SJCRH30 (cell line): Measurements from ENCODE around the gene CIRBP. TPM values are rescaled to one million over a fixed set of nuclear protein-coding genes. Genes with fewer than 3 reads are reported as not detected.

ENCODE experiments used
- DNase-seq, 2 experiments: peaks; one replicate each; pipeline ENCODE4 v3.0.0-alpha.2; 2015 to 2020
- H3K27ac ChIP-seq: fragments of 250-450 bp; sonication (Bioruptor Pico); 2 replicates; pipeline ENCODE4 v1.5.1; 2020; ENCODE audit warnings: mild to moderate bottlenecking, moderate library complexity
- H3K27me3 ChIP-seq: fragments of 250-450 bp; sonication (Bioruptor Pico); 2 replicates; pipeline ENCODE4 v1.5.1; 2020; ENCODE audit warnings: mild to moderate bottlenecking, moderate library complexity
- H3K36me3 ChIP-seq: fragments of 250-450 bp; sonication (Bioruptor Pico); 2 replicates; pipeline ENCODE4 v1.5.1; 2020; ENCODE audit warnings: mild to moderate bottlenecking, moderate library complexity
- H3K4me1 ChIP-seq: fragments of 250-450 bp; sonication (Bioruptor Pico); 2 replicates; pipeline ENCODE4 v1.5.1; 2020; ENCODE audit warnings: mild to moderate bottlenecking, moderate library complexity
- H3K4me3 ChIP-seq: fragments of 250-450 bp; sonication (Bioruptor Pico); 2 replicates; pipeline ENCODE4 v1.5.1; 2020; ENCODE audit warnings: mild to moderate bottlenecking, moderate library complexity
- H3K9me3 ChIP-seq: fragments of 250-450 bp; sonication (Bioruptor Pico); replicated peaks from 2 replicates; pipeline ENCODE4 v1.5.1; 2020; ENCODE audit warnings: mild to moderate bottlenecking, moderate library complexity
- total RNA-seq: library from RNA; depleted of rRNA; stranded (reverse); fragments of >200 nt; shearing (Covaris generic); gene quantifications from 2 replicates; pipeline ENCODE4 v1.2.3, GENCODE V29; 2014

The CIRBP gene
- total RNA-seq, 1 experiment from 2014 or later: 181 TPM

DNA sequence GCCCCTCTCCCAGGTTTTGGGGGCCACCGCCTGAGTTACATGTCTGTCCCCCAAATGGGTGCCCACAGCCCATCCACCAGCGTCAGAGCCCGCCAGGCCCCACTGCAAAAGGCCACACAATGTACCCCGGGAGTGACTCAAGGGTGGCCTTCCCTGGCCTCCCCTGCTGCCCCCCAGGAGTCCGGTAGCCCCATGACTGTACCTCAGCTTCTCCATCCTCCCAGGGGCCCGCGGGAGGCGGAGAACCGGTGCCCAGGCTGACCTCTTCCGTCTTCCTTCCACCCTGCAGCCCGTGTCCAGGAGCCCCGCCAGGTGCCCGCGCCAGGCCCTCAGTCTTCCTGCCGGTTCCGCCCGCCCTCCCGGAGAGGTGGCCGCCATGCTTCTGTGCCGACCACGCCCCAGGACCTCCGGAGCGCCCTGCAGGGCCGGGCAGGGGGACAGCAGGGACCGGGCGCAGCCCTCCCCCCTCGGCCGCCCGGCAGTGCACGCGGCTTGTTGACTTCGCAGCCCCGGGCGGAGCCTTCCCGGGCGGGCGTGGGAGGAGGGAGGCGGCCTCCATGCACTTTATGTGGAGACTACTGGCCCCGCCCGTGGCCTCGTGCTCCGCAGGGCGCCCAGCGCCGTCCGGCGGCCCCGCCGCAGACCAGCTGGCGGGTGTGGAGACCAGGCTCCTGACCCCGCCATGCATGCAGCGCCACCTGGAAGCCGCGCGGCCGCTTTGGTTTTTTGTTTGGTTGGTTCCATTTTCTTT, 41.7 kb upstream of the CIRBP start:
- Histone ChIP-seq H3K36me3 (peaks cover 20% of the 10 kb centered on the region), H3K27me3 (no peaks in the 10 kb centered on the region), H3K9me3 (no peaks in the 10 kb centered on the region), H3K4me1 (peaks cover 3% of the 10 kb centered on the region; the same call in 1 of the 2 replicates), H3K4me3 (no peak overlapping the region), H3K27ac (no peak overlapping the region)
- DNase-seq: no peak

DNA sequence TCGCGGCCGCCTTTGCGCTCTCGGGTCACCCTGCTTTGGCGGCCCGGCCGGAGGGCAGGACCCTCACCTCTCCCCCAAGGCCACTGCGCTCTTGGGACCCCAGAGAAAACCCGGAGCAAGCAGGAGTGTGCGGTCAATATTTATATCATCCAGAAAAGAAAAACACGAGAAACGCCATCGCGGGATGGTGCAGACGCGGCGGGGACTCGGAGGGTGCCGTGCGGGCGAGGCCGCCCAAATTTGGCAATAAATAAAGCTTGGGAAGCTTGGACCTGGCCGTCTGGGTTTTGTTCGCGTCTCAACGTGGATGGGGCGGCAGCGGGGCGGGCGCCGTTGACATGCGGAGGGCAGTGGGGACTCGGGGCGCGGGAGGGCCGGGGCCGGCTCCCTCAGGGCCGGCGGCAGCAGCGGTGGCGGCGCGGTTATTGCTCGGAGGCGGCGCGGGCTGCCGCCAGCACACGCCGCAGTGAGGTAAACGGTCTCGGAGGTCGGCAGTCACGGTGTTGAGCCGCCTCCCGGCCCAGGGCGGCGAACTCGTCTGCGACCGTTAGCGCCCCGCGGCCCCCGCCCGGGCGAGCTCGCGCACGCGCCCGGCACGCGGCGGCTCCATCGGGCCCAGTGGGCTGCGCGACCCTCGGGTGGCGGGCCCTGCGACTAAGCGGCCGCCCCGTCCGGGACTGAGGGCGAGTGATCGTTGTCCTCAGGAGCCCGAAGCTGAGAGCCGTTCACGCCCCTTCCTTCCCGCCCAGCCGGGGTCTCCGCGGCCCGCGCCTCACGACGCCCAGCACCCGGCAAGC, 40.8 kb upstream of the CIRBP start:
- H3K36me3 ChIP-seq: peaks cover 20% of the 10 kb centered on the region
- H3K4me3 ChIP-seq: no peak overlapping the region
- DNase-seq: no peak
- H3K27me3 ChIP-seq: no peaks in the 10 kb centered on the region
- peaks cover 8% of the 10 kb centered on the region; the same call in 1 of the 2 replicates for H3K4me1 ChIP-seq
- H3K9me3 ChIP-seq: no peaks in the 10 kb centered on the region
- H3K27ac ChIP-seq: no peak overlapping the region

DNA sequence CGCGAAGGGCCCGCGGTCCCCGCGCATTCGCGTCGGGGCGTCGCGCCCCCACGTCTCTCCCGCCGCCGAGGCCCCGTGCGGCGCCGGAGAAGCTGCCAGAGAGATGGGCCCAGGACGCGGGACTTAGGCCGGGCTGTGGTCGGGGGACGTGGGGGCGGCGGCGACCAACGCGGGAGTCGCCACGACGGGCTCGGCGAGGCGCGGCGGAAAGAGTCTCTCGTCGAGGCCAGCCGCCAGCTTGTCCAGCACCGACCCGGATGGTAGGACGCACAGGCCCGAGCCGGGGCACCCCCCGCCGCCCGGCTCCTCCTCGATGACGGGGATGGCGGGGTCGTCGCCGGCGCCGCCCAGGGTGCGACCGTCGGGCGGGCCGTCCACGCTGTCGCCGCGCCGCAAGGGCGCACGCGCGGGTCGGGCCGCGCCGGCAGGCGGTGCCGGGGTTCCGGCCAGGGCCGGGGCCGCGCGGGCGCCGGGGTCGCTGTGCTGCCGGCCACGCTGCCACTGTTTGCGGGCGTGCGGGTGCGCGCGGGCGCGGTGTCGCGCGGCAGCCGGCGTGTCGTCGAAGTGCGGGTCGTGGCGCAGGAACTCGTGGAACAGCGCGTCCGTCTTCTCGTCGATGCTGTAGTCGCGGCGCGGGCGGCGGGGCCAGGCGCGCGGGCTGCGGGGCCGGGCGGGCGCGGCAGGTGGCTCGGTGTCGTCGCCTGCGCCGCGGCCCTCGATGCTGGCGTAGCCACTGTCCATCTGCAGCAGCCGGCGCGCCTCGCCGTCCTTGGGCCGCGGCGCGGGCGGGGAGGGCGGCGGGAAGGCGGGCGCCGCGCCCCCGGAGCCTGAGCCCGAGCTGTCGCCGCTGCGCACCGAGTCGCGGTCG, 39.8 kb upstream of the CIRBP start:
- DNase-seq: no peak
- Histone ChIP-seq H3K27ac (no peak overlapping the region), H3K4me3 (no peak overlapping the region), H3K9me3 (no peaks in the 10 kb centered on the region), H3K36me3 (peaks cover 20% of the 10 kb centered on the region), H3K4me1 (peaks cover 8% of the 10 kb centered on the region; the same call in 1 of the 2 replicates), H3K27me3 (no peaks in the 10 kb centered on the region)

DNA sequence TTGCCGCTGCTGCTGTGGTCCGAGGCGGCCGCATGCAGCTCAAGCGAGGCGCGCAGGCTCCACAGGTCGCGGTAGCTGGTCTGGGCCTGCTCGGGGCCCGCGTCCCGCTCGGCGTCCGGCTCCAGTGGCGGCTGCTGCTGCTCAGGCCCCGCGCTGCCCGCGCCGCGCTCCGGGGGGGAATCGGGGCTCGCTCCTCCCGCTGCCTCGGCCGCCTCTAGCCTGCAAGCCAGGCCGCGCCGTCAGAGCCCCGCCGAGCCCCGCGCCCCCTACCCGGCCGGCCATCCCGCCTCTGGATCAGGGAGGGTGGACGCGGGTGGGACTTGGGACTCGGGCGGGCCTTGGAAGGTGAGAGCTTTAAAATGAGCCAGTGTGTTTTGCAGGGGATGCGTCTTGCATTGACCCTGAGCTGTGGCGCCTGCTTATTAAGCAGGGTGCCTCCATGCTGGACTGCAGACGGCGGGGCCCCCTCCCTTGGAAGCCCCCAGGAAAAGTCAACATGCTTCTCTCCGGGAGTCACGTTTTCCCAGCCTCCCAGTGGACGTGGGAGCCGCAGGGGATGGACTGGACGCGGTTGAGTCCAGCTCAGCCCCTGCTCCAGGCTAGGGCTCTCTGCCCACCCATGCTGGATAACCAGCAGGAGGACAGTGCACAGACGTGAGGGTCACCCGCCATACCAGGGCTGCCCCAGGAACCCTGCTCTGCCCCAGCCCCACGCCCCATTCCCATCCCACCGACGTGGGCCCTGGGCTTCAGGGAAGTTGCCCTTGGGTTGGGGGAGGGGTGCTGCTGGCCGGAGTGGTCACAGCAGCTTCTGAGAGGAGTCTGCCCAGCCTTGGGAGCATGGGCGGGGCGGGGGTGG, 39.0 kb upstream of the CIRBP start:
- H3K27ac ChIP-seq: no peak overlapping the region

DNA sequence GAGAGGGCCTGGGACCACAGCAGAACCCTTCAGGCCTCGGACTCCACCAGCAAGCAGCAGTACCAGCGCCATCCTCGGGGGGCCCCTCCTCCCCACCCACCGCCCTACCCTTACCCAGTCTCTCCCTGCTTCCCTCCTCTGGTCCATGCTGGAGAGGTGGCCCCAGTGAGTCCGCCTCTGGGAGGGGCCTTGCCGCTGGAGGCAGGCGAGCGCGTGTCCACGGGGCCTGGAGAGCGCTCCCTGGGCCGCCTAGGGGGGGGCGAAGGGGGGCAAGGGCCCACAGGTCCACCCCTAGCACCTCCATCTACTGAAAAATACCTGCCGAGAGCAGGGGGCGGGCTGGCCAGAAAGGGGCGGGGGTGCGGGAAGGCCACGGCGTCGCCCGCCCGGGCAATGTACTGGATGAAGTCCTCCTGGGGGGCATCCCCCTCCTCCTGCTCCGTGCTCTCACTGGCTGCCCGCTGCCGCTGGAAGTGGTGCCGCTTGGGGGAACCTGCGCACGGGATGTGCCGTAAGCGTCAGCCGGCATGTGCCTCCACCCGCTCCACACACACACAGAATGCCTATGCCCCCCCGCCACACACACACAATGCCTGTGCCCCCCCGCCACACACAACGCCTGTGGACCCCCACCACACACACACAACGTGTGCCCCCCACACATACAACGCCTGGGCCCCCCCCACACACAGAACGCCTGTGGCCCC, 38.2 kb upstream of the CIRBP start:
- H3K4me1 ChIP-seq: peaks cover 8% of the 10 kb centered on the region; the same call in 1 of the 2 replicates
- H3K27ac ChIP-seq: no peak overlapping the region
- peaks cover 20% of the 10 kb centered on the region for H3K36me3 ChIP-seq
- H3K9me3 ChIP-seq: no peaks in the 10 kb centered on the region
- DNase-seq: no peak
- no peaks in the 10 kb centered on the region for H3K27me3 ChIP-seq
- no peak overlapping the region for H3K4me3 ChIP-seq

More for the DNA sequence above, 39.0 kb upstream of the CIRBP start:
- no peak for DNase-seq
- Histone ChIP-seq H3K4me1 (peaks cover 8% of the 10 kb centered on the region; the same call in 1 of the 2 replicates), H3K36me3 (peaks cover 20% of the 10 kb centered on the region), H3K27me3 (no peaks in the 10 kb centered on the region), H3K9me3 (no peaks in the 10 kb centered on the region), H3K4me3 (no peak overlapping the region)

DNA sequence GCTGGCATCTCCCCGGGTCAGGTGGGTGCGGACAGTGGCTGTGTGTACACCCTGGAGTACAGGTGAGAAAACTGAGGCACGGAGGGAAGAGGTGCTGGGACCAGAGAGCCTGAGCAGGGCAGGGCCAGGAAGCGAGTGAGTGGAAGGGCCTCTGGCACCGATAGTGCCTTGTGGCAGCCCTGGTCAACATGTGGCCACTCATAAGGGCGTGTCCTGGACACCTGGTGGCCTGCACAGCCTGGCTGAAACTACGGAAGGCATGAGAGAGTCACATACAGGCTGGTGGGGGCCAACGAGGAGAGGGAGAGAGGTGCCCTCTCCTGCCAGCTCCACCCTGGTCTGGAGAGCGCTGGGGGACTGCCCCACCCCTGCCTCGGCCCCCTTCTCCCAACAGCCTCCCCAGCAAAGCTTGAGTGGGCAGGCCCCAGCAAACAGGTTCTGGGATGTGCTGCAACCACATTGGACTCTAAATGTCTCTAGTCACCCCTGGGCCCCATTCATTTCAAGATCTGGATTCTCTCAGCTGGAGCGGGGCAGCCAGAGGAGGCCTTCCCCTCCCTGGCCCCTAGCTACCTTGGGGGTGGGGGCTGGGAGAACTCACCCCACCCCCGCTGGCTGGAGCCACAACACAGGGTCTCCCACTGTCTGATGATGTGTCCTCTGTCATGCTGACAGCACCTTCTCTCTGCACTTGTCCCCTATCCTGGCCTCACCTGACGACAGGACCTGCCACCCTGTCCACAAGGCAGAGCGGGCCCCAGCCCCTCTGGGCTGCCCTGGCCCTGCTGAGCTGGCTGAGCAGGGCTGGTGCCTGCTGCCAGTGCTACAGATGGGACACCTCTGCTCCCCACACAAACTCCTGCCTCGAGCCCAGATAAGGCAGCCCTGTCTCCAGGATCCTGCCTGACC, 37.1 kb upstream of the CIRBP start:
- DNase-seq: no peak
- Histone ChIP-seq H3K27me3 (no peaks in the 10 kb centered on the region), H3K4me1 (peaks cover 11% of the 10 kb centered on the region; the same call in 1 of the 2 replicates), H3K9me3 (no peaks in the 10 kb centered on the region), H3K4me3 (no peak overlapping the region), H3K36me3 (peaks cover 11% of the 10 kb centered on the region), H3K27ac (peak overlapping the region; percentile 17; the same call in 1 of the 2 replicates)

DNA sequence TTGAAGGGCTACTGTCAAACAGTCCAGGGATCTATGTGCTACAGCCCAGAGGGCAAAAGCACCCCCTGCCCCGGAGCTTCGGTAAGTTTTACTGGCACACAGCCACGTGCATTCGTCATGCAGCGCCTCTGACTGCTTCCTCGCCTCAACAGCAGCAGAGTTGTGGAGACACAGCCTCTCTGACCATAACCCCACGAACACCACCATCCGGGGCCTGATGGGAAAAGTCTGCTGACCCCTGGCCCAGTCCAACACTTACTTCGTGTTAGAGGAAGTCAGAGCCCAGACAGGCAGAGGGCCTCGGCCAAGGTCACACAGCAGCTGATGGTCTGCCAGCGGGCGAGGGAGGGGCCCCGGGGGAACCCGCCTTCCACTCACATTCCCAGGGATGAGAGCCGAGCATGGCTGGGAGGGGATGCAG, 36.5 kb upstream of the CIRBP start:
- Histone ChIP-seq H3K9me3 (no peaks in the 10 kb centered on the region), H3K36me3 (peaks cover 5% of the 10 kb centered on the region), H3K4me1 (peaks cover 11% of the 10 kb centered on the region; the same call in 1 of the 2 replicates), H3K27me3 (no peaks in the 10 kb centered on the region), H3K27ac (peak overlapping the region; percentile 17; the same call in 1 of the 2 replicates), H3K4me3 (no peak overlapping the region)
- DNase-seq: peak; percentile 51 to 57

DNA sequence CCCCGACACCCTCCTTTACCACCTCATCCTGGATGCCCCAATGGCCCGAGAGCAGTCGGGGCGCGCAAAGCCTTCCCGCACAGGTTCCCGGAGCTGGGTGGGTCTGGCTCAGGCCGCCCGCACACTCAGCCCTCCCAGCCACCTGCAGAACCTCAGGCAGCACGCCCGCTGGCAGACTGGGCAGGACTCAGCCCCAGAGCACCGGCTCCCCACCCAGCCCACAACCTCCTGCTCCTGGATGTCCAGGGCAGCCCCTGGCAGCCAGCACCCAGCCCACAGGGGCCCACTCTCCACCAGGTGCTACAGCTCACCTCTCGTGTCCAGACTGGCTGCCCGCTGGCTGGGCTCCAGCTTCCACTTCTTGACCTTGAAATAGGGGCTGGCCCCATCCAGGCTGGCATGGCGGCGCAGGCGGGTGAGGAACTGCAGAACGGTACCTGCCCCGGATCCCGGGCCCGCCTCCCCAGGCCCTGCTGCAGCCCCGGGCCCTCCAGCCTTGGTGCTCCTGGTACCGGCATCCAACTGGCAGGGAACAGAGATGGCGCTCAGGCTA, 35.9 kb upstream of the CIRBP start:
- H3K27ac ChIP-seq: peak overlapping the region; percentile 17; the same call in 1 of the 2 replicates
- no peaks in the 10 kb centered on the region for H3K9me3 ChIP-seq
- H3K36me3 ChIP-seq: peaks cover under 1% of the 10 kb centered on the region
- no peak overlapping the region for H3K4me3 ChIP-seq
- no peak for DNase-seq
- H3K4me1 ChIP-seq: peaks cover 11% of the 10 kb centered on the region; the same call in 1 of the 2 replicates
- peaks cover 1% of the 10 kb centered on the region; the same call in 1 of the 2 replicates for H3K27me3 ChIP-seq

DNA sequence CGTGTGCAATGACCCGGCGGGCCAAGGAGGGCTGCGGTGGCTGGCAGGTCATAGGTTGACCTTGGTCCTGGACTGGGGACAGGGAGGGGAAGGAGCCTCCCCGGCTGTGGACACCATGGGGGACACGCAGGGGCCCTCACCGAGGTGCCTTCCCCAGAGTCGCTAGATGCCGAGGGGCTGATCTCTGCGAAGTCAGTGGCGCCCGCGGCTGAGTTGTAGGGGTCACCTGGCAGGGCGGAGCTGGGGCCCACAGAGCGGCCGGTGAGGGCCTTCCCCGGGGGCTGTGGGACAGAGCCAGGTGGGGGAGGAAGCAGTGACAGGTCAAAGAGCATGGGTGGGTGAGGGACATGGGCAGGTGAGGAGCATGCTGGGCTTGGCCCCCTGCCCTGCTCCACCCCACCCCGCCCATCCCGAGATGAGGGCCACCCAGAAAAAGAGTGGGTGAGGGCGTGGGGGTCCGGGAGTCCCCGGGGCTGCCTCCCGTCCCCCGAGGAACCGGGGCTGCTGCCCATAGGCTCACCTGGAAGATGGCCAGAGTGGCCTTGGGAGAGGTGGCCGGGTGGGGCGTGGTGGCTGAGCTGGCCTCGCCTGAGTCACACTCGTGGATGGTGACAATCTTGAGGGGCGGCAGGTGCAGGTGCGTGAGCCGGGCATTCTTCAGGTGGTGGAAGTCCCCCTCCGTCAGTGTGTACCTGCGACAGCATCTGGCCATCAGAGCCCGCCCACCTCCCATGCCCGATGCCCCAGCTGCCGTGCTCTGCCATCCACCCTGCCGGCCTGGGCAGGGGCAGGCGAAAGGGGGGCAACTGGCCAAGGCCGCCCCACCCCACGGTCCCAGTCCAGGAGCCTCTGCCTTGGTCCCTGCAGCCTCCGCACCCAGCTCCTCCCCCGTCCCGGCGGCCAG, 34.8 kb upstream of the CIRBP start:
- H3K9me3 ChIP-seq: no peaks in the 10 kb centered on the region
- no peak overlapping the region for H3K4me3 ChIP-seq
- H3K27me3 ChIP-seq: peaks cover 4% of the 10 kb centered on the region; the same call in 1 of the 2 replicates
- H3K36me3 ChIP-seq: no peaks in the 10 kb centered on the region
- H3K4me1 ChIP-seq: peaks cover 11% of the 10 kb centered on the region; the same call in 1 of the 2 replicates
- no peak for DNase-seq
- no peak overlapping the region for H3K27ac ChIP-seq

DNA sequence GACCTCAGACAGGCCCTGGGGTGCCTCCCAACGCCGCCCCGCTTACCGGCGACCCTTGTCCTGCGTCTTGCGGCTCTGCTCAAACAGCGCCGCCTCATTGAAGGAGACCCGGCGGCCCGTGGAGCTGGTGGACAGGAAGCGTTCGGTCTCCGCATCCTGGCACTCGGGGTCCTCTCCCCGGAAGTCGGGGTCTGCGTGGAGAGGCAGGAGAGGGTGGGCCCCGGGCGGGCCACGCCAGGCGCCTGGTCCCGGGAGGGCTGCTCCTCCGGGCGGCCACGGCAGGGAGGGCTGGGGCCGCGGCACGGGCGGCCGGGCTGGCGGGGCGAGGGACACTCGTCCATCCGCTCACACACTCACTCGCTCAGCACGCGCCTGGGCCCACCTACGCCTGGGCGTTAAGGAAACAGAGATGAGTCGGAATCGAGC, 34.2 kb upstream of the CIRBP start:
- no peak overlapping the region for H3K27ac ChIP-seq
- H3K36me3 ChIP-seq: no peaks in the 10 kb centered on the region
- peaks cover 4% of the 10 kb centered on the region; the same call in 1 of the 2 replicates for H3K27me3 ChIP-seq
- H3K4me1 ChIP-seq: peaks cover 11% of the 10 kb centered on the region; the same call in 1 of the 2 replicates
- no peak for DNase-seq
- no peak overlapping the region for H3K4me3 ChIP-seq
- H3K9me3 ChIP-seq: no peaks in the 10 kb centered on the region
